OCI-LY3 (cell line): ENCODE measurements around the gene SCLY.

Source experiments
- H2AFZ ChIP-seq: fragments of 200-600, 300-600 bp; shearing (Covaris generic); 2 replicates; pipeline ENCODE4 v1.6.0; 2014; ENCODE audit warnings: antibody characterized with exemption, low read depth, low read length
- H3K27ac ChIP-seq: fragments of 200-600, 300-600 bp; sonication (generic); 2 replicates; pipeline ENCODE4 v1.5.1; 2014; ENCODE audit warnings: mild to moderate bottlenecking, low read length, moderate library complexity, mixed read lengths
- H3K27me3 ChIP-seq: fragments of 200-600, 300-600 bp; sonication (generic); 2 replicates; pipeline ENCODE4 v1.6.1; 2014; ENCODE audit warnings: low read depth, low read length, mixed read lengths
- H3K36me3 ChIP-seq: fragments of 200-600, 300-600 bp; sonication (generic); replicated peaks from 2 replicates; pipeline ENCODE3; 2014; ENCODE audit warnings: low read depth, low read length, mixed read lengths
- H3K4me1 ChIP-seq: fragments of 300-600, 200-600 bp; sonication (generic); 2 replicates; pipeline ENCODE4 v1.6.1; 2014; ENCODE audit warnings: low read length, mixed read lengths
- H3K4me2 ChIP-seq: fragments of 200-600, 300-600 bp; sonication (generic); 2 replicates; pipeline ENCODE4 v1.6.1; 2014; ENCODE audit warnings: low read length, mixed read lengths
- H3K4me3 ChIP-seq: fragments of 300-600, 200-600 bp; sonication (generic); 2 replicates; pipeline ENCODE4 v1.5.1; 2014; ENCODE audit warnings: antibody characterized with exemption, mild to moderate bottlenecking, low read length, moderate library complexity
- H3K79me2 ChIP-seq: fragments of 300-600, 200-600 bp; shearing (Covaris generic); 2 replicates; pipeline ENCODE4 v1.6.1; 2014; ENCODE audit warnings: mild to moderate bottlenecking, low read length, mixed read lengths
- H3K9ac ChIP-seq: fragments of 300-600, 200-600 bp; shearing (Covaris generic); 2 replicates; pipeline ENCODE4 v1.6.0; 2014; ENCODE audit warnings: mild to moderate bottlenecking, low read length, moderate library complexity
- H3K9me3 ChIP-seq: fragments of 200-600, 300-600 bp; shearing (Covaris generic); 2 replicates; pipeline ENCODE4 v1.6.1; 2014; ENCODE audit warnings: low read length, mixed read lengths; ENCODE audit not compliant: insufficient read depth
- H4K20me1 ChIP-seq: fragments of 200-600, 300-600 bp; sonication (generic); 2 replicates; pipeline ENCODE4 v1.6.1; 2016; ENCODE audit warnings: low read length, mixed read lengths; ENCODE audit not compliant: insufficient read depth
- CTCF ChIP-seq: fragments of 200-600, 300-600 bp; sonication (generic); IDR thresholded peaks from 2 replicates; pipeline ENCODE4 v1.5.1; 2014; ENCODE audit warnings: antibody characterized with exemption, low read length, low read depth
- EZH2phosphoT487 ChIP-seq: fragments of 200-600 bp; shearing (Covaris generic); IDR thresholded peaks from 2 replicates; pipeline ENCODE4 v1.6.1; 2018; ENCODE audit warnings: antibody characterized with exemption, mixed run types, low read depth

Gene SCLY

GRCh38 chr2:238027591-238028415 lies 33.0 kb upstream of the SCLY start:
- Histone ChIP-seq H3K36me3 (no peaks in the 10 kb centered on the region), H3K9me3 (no peaks in the 10 kb centered on the region), H3K4me3 (no peak overlapping the region), H4K20me1 (no peaks in the 10 kb centered on the region), H3K4me2 (no peak overlapping the region), H2AFZ (no peak overlapping the region), H3K27ac (no peak overlapping the region), H3K4me1 (no peaks in the 10 kb centered on the region), H3K27me3 (no peaks in the 10 kb centered on the region), H3K79me2 (no peaks in the 10 kb centered on the region), H3K9ac (no peak overlapping the region)
- TF ChIP-seq CTCF (no peak), EZH2phosphoT487 (no peak)

GRCh38 chr2:238029853-238030252 lies 30.9 kb upstream of the SCLY start:
- no peak overlapping the region for H3K4me2 ChIP-seq
- no peak overlapping the region for H3K4me3 ChIP-seq
- H4K20me1 ChIP-seq, result no peaks in the 10 kb centered on the region
- H3K4me1 ChIP-seq, result no peaks in the 10 kb centered on the region
- no peaks in the 10 kb centered on the region for H3K27me3 ChIP-seq
- TF ChIP-seq EZH2phosphoT487 (no peak), CTCF (no peak)
- no peak overlapping the region for H2AFZ ChIP-seq
- H3K36me3 ChIP-seq, result no peaks in the 10 kb centered on the region
- no peaks in the 10 kb centered on the region for H3K79me2 ChIP-seq
- no peaks in the 10 kb centered on the region for H3K9me3 ChIP-seq
- H3K9ac ChIP-seq, result no peak overlapping the region
- no peak overlapping the region for H3K27ac ChIP-seq

- TF ChIP-seq CTCF (no peak), EZH2phosphoT487 (no peak)
- Histone ChIP-seq H3K4me3 (no peak overlapping the region), H3K27ac (no peak overlapping the region), H3K4me2 (no peak overlapping the region), H4K20me1 (no peaks in the 10 kb centered on the region), H3K9ac (no peak overlapping the region), H3K36me3 (no peaks in the 10 kb centered on the region), H3K4me1 (no peaks in the 10 kb centered on the region), H3K9me3 (no peaks in the 10 kb centered on the region), H3K79me2 (no peaks in the 10 kb centered on the region), H3K27me3 (no peaks in the 10 kb centered on the region), H2AFZ (no peak overlapping the region)
Measured at GRCh38 chr2:238030422-238031155, 30.2 kb upstream of the SCLY start.

GRCh38 chr2:238031751-238032150 lies 29.1 kb upstream of the SCLY start:
- Histone ChIP-seq H3K9ac (no peak overlapping the region), H3K4me2 (no peak overlapping the region), H3K27ac (no peak overlapping the region), H3K4me3 (no peak overlapping the region), H2AFZ (no peak overlapping the region), H3K79me2 (no peaks in the 10 kb centered on the region), H3K4me1 (no peaks in the 10 kb centered on the region), H3K27me3 (no peaks in the 10 kb centered on the region), H3K36me3 (no peaks in the 10 kb centered on the region), H3K9me3 (no peaks in the 10 kb centered on the region), H4K20me1 (no peaks in the 10 kb centered on the region)
- TF ChIP-seq CTCF (no peak), EZH2phosphoT487 (no peak)
